Stimulated activated CD8-positive, alpha-beta memory T cell treated with anti-CD3 and anti-CD28 coated beads, Interleukin-2, amount 100 ng/mL, for 1 hour (primary cell): ENCODE results near the gene SRR.
"Not testable (repeated sequence)": the region's sequence is repeated elsewhere in the genome, so short reads cannot be mapped to it uniquely, and the experiment has no call there.

ENCODE experiments used
- DNase-seq, 2 donors: peaks; one replicate each; pipeline ENCODE4 v3.0.0-alpha.2; 2020; ENCODE audit warnings: low read depth in 2 of 2

The SRR gene

DNA sequence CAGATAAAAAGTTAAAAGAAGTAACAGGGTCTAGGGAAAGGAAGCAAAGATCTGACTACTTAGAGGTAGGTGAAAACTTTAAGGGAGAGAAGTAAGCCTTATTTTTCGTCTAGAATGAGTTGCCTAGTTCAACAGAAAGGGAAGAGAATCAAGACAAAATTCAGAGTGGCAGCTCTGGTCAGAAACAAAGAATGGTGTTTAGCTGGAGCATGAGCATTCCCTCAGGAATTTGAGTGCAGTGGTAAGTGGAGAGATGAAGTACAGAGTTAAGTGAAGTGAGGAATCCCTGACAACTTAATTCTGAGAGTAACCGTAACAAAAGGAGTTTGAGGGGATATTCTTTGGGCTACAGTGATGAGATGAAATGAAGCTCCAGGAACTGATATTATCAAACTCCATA lies 11.7 kb upstream of the SRR start:
- no peak for DNase-seq

DNA sequence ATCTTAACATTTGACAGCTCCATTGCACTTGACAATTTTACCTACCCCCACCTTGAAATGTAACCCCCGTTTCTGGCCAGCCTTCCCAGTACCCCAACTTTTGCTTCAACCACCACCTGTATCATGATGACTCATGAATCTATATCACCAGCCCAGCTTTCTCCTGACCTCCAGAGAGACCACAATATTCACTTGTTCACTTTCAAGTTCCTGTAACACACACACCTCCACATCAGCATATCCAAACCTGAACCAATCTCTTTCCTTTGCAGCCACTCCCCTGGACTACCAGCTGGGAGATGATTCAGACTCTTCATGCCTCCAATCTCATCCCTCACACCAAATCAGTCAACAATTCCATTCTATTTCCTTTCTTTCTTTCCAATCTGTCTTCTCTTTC lies 8.2 kb upstream of the SRR start:
- no peak for DNase-seq

DNA sequence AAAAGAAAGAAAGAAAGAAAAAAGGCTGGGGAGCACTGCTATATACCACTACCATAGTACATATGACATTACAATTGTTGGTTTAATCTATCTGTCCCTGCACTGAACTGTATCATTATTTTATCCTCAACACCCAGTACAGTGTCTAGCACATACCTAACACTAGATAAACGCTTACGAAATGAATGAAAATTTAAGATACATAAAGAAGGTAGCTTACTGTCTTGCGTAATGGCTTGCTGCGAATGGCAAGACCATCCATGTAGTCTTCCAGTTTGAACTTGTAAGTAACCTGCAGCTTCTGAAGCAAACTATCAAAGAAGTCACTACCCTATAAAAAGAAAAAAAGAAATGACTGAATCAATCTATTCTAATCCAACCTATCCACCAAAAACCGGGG lies 6.7 kb upstream of the SRR start:
- no peak for DNase-seq

DNA sequence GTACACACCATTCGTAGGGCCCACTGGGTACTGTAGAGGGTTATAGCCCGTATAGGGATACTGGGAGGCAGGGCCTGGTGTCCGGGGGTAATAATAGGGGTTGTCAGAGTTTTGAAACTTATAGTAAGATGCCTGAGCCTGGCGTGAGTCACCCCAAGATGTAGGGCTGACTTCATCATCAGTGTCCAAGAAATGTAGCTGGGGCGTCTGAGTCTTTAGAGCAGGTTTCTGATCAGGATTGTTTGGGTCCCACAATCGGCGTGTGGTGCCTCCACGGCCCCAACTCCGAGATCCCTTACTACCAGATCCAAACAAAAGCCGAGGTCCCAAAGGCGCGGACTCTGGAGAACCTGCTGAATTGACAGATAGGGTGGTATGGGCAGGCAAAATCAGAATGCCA lies 4.6 kb upstream of the SRR start:
- DNase-seq = no peak

DNA sequence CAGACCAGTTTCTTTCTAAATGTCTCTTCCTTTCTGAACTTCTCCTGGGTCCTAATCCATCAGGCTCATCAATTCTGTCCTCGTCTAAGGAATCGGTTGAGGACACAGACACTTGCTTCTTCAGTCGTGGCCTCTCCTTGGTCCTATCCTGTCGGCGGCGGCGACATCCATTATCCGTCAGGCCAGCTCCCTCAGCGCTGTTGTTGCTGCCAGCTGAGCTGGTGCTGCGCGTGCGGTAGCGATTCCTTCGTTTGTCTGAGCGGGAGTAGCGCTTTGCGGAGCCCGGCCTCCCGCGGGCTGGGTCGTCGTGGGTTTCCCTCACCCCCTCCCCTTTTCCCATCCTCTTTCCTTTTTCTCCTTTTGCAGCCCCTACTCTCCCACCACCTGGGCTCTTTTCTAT lies 4.0 kb upstream of the SRR start:
- DNase-seq = no peak

DNA sequence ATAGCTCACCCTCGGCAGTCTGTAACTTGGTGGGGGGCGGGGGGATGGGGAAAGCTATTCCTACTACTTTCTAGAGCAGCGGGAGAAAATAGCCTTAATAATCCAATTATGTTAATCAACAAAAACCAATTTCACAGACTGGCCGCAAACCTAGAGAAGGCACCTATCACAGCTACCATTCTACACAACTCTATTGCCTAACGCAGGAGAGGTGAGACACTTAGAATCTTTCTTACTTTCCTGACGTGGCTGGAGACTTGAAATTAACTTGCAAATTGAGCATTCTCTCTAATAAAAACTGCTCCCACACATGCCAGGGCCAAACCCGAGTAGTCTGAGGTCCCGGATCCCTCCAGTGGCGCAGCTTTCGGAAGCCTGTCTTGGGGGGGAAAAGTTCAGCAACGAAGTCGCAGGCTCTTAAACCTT lies 959 bp upstream of the SRR start:
- peak in 1 of 2 donors; percentile 0 for DNase-seq

DNA sequence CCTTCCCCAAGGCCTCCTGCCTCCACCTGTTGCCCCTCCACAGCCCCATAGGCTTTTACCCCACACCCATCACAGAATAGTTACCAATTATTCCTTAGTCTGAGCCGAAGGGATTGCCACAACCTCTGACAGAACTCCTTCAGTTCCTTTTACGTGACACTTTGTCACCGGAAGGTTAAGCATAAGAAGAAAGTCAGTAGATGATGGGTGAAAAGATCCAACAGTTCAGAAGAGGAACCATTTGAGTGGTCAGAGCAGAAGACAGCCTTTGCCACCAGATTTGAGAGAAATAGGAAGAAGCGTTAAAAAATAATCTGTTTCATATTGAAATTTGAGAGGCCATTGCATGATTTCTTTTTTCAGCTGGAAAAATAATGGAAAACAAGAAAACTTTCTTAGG lies 1.2 kb downstream of the SRR start:
- no peak for DNase-seq

DNA sequence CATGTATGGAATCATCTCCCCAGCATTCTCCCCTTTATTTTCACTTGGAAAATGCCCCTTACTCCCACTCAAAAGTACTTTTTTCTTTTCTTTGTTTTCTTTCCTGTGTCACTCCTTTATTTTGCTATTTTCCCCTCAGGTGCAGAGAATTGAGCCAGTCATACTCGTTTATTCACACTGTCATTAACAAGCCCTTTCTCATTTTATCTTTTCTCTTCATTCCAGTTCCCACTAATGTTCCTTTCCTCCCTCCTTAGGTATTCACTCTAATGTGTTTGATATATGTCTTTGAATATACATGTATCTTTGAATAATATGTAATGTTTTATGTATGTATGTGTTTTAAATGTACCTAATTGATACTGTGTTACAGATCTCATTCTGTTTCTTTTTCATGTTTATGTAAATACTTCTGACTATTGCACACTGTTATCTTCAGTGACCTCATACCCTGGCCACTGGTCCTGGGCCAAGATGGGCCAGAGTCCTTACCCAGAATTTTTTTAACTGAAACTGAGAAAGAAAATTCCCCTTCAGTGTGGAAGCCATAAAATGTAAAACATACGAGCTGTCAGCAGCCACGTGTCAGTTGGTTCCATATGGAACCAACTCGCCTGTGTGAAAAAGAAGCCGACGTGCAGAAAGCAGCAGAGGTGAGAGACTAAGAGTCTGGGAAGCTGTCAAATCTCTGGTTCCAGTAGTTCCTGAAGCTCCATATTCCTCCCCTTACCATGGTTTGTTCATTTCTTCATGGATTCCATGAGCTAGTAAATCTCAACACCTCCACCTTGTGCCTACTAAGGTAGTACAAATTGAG lies 5.8 kb downstream of the SRR start:
- DNase-seq = no peak

DNA sequence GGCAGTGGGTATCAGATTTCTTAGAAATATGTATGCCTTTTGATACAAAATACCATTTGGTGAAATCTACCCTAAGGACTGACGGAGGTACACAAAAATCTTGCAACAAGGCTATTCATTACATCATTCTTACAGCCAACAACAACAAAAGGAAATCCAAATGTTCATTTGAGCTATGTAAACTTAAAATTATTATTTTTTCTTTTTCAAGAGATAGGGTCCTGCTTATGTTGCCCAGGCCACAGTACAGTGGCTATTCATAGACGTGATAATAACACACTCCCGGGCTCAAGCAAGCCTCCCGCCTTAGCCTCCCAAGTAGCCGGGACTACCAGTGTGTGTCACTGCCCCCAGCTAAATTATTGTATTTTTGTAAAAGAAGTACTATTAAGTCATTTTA lies 9.0 kb downstream of the SRR start:
- DNase-seq = no peak

DNA sequence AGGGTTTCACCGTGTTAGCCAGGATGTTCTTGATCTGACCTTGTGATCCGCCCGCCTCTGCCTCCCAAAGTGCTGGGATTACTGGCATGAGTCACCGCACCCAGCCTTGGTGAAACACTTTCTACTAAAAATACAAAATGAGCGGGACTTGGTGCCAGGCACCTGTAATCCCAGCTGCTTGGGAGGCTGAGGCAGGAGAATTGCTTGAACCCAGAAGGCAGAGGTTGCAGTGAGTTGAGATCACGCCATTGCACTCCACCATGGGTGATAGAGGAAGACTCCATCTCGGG lies 13.1 kb downstream of the SRR start:
- DNase-seq = not testable (repeated sequence)

DNA sequence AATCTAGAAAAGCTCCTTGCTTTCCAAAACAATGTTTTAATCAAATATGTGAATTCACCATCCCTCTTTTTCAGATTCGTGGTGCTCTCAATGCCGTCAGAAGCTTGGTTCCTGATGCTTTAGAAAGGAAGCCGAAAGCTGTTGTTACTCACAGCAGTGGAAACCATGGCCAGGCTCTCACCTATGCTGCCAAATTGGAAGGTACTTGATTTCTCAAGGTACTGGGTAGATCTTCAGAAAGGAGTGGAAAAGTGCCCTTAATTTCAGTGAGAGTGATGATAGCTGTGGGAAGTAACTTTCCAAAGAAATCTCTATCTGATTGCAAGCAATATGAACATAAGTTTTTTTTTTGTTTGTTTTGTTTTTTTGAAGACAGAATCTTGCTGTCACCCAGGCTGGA lies 14.0 kb downstream of the SRR start:
- DNase-seq = no peak

DNA sequence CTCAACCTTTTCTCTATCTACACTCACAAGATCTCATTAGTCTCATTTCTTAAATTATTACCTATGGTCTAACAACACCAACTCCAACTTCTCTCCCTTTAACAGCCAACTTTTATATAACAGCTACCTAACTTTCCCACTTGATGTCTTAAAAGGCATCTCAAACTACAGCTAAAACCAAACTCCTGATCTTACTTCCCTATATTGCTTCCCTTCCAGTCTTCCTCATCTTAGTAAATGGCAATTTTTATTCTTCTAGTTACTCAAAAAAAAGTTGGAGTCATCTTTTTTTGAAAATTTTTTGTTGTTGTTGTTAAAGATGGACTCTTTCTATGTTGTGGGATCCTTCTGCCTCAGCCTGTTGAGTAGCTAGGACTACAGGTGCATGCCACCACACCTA lies 15.3 kb downstream of the SRR start:
- no peak for DNase-seq

DNA sequence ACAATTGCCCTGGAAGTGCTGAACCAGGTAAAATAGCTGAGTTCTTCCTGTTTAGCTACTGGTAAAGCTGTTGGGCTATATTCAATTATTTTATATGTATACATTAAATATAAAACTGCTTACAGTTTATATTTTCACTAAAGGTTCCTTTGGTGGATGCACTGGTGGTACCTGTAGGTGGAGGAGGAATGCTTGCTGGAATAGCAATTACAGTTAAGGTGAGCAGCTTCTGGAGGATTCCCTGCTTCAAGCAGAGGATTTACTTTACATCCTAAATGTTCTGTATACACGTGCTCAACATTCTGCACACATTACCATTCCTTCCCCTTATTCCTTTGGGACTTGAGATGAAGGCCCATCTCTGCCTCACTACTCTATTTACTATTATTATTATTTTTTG lies 17.6 kb downstream of the SRR start:
- no peak for DNase-seq

DNA sequence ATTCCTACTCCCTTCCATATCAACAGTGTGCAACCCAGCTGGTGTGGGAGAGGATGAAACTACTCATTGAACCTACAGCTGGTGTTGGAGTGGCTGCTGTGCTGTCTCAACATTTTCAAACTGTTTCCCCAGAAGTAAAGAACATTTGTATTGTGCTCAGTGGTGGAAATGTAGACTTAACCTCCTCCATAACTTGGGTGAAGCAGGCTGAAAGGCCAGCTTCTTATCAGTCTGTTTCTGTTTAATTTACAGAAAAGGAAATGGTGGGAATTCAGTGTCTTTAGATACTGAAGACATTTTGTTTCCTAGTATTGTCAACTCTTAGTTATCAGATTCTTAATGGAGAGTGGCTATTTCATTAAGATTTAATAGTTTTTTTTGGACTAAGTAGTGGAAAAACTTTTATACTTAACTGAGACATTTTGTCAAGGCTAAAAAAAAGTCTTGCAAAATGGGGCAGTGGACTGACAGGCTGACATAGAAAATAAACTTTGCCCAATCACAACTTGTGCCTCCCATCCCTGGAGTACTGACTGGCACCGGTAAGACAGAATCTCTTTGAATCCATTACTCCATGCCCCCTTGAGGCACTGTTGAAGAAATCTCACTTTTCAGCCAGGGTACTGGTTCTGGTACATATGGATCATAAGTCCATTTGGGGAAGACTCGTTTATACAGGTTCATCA lies 20.0 kb downstream of the SRR start:
- no peak for DNase-seq

DNA sequence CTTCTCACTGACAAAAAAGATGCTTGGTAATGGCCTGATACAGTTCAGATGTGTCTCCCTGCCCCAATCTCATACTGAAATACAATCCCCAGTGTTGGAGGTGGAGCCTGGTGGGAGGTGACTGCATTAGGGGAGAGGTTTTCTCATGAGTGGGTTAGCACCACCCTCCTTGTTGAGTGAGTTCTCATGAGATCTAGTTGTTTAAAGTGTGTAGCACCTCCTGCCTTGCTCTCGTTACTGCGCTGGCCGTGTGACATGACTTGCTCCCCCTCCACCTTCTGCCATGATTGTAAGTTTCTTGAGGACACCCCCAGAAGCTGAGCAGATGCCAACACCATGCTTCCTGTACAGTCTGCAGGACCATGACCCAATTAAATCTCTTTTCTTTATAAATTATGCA lies 27.6 kb downstream of the SRR start:
- no peak for DNase-seq

DNA sequence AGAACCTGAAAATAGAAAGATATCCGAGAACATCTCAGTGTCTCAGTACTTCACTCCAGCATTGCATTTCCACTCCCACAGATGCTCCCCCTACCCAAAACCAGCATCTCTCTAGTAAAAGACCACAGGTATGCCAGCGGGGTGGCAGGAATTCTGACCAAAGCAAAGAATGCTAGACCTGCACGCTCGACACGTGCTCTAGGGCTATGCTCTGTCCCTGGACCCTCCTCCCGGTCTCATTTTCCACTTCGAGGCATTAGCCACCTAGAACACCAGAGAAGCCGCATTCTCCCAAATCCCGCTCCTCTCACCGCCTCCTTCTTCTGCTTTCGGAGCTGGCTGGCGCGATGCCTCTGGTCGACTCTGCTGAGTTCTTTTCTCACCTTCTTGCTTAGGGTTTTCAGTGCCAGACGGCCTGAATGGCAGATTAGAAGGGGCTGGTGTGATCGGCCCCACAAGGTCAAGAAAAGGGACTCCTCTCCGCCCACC lies 32.0 kb downstream of the SRR start:
- no peak for DNase-seq

DNA sequence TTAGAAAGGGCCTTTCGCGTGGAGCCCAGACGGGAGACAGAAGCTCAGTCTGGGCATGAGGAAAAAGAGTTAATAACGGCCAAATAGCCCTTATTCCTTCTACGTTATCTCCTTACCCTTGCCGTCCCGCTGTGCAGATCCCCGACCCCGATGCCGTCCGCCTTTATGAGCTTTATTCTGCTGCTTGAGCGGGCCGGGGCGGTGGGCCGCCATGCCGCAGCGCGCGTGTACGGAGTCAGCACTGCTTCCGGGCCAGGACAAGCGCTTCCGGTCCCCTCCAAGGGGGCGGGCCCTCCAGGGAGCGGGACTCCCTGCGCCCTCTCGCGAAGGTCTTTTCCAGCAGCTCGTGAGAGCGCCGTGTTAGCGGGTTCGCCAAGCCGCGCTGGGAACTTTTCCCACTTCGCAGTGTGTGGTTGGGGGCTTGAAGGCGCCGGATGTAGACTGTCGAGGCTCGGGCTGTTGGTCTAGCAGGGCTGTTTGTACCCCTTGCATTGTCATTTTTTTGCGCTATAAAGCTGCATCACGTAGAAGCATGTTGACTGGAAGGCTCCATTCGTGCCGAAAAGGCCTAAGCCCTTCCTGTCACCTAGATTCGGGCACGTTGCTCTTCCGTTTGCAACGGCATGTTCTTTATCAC lies 32.6 kb downstream of the SRR start, which contains the start of gene TSR1:
TSS of gene TSR1 (minus strand) at position 243 of the 637 bp plus-strand sequence. CDS start at position 213, 30 bp downstream.
- peak; percentile 65 to 81 for DNase-seq

DNA sequence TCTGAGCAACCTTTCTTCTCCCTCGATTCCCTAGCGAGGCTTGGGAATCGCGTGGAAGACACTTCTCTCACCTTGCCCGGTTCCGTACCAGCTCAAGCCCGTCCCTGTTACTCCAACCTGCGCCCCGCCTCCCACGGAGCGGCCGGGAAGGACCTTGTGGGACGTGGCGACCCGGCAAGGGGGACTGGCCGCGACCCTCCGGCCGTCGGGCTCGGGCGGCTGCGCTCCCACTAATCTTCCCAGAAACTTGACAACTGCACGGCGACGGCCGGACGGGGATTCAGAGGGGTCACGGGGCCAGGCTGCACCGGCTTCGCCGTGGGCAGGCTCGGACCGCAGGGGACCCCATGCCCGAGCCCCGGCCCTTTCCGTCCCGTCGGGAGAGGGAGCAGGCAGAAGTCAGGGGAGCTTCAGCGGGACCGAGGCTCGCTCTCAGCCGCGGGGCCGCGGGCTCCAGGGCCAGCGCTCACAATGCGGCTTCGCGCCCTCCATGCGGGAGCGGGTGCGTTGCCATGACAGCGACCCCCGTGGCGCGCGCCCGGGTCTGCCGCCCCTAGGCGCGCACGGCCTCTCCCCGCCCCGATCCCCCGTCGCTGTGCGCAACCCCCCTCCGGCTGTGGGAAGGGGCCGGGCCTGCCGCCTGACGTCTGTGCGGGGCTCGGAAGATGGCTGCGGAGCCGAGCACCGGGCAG lies 33.2 kb downstream of the SRR start, which contains the start of gene SGSM2:
TSS of gene SGSM2 (plus strand) at position 650 of the 692 bp plus-strand sequence. CDS start 188 bp downstream, outside the sequence.
- peak; percentile 41 to 43 for DNase-seq

DNA sequence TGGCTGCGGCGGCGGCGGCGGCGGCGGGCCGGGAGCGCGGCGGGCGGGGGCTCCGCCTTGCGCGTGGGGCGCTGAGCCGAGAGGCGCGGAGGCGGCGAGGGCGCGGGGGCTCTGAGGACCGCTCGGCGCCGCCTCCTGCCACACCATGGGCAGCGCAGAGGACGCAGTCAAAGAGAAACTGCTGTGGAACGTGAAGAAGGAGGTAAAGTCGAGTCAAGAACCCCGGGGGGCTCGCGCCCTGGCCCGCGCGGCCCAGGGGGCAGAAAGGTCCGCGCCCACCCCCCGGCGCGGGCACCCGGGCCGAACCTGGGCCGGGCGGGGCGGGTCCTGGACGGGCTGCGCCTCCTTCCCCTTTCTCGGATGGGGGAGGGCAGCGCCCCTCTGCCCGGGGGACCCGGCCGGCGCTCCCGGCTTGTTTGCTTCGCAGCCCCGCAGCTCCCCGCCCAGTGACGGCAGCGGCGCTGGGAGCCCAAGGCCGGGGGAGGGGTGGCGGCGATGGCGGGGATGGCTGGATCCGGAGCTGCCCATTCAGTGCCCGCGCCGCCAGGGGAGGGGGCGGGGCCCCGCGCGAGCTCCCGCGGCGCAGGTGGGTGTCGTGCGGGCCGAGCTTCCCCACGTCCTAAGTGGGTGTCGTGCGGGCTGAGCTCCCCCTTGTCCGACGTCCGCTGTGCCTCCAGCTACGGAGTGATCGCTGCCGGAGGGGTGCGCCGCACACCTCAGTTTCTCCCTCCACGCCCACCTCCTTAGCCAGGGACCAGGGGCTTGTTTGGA lies 34.0 kb downstream of the SRR start:
- DNase-seq = no peak

DNA sequence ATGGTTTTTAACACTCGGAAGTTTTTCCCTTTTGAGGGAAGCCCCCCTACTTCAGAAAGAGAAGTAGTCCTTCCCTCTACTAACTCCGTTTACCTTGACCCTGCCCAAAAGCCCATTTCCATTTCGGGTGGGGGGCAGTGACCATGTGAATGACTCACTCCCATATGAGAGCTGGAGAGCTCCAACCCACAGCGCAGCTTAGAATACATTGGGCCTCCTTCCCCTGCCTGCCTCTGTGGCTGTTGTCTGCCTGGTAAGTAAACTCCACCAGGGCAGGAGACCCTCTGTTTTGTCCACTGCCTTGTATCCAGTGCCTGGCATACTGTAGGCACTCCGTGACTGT lies 34.5 kb downstream of the SRR start:
- DNase-seq = no peak

DNA sequence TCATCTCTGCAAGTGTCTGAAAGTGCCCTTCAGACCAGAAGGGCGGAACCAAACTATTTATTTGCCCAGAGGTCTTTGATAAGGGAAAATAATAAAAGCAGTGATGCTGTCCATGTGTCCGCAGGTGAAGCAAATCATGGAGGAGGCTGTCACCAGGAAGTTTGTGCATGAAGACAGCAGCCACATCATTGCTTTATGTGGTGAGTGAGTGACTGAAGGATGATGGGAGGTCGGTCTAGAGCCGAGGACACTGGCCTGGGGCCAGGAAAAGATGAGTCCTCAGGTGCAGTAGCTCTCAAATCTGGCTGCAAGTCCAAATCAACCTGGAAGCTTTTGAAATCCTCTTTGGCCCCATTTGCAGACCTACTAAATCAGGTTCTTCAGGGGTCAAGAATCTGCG lies 39.7 kb downstream of the SRR start:
- DNase-seq = peak in 1 of 2 donors; percentile 21
